Measurements from ENCODE around the gene SNAP47. TPM values are rescaled to one million over a fixed set of nuclear protein-coding genes. Genes with fewer than 3 reads are reported as not detected.

Gene SNAP47
- polyA plus RNA-seq, 1 donor from 2014 or later: 56.0 TPM

DNA sequence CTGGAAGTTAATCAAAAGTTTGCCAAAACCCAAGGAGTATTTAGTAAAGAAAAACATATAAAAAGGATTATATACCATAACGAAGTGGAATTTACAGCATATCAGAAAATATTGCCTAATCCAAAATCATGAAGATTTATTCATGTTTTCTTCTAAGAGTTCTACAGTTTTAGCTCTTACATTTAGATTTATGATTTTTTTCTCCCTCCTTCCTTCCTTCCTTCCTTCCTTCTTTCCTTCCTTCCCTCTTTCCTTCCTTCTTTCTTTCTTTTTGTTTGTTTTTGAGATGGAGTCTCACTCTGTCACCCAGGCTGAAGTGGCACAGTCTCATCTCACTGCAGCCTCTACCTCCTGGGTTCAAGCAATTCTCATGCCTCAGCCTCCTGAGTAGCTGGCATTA, 64.5 kb downstream of the SNAP47 start:
- Histone ChIP-seq H3F3A (ENCODE audit: insufficient read depth, low read length, poor library complexity, severe bottlenecking) (no peaks in the 10 kb centered on the region), H3K79me2 (replicated peaks; ENCODE audit: insufficient read depth, low read length) (no peaks in the 10 kb centered on the region), H3K36me3 (ENCODE audit: insufficient read depth, low read length) (no peaks in the 10 kb centered on the region), H2AFZ (ENCODE audit: low read depth, low read length) (no peak overlapping the region), H3K27me3 (ENCODE audit: insufficient read depth, low read depth, low read length) (no peaks in the 10 kb centered on the region), H3K9ac (ENCODE audit: low read length) (no peak overlapping the region), H3K9me2 (ENCODE audit: insufficient read depth, low read length) (no peaks in the 10 kb centered on the region), H3K4me3 (ENCODE audit: low read length) (no peak overlapping the region), H3K27ac (ENCODE audit: low read length) (no peak overlapping the region), H3K4me2 (ENCODE audit: low read length) (no peak overlapping the region), H3K9me3 (ENCODE audit: low read length) (no peaks in the 10 kb centered on the region), H4K20me1 (ENCODE audit: insufficient read depth) (no peaks in the 10 kb centered on the region)
- TF ChIP-seq EZH2 (IDR thresholded peaks at IDR 0.05; ENCODE audit: borderline replicate concordance, insufficient read depth, low read length, poor library complexity, severe bottlenecking) (no peak), TAF1 (IDR thresholded peaks at IDR 0.05; ENCODE audit: low read depth) (no peak), POLR2AphosphoS5 (IDR thresholded peaks at IDR 0.05) (no peak), CTCF (IDR thresholded peaks at IDR 0.05; ENCODE audit: poor library complexity, severe bottlenecking) (no peak), SMC3 (conservative IDR thresholded peaks at IDR 0.05; ENCODE audit: poor library complexity) (no peak), REST (IDR thresholded peaks at IDR 0.05; ENCODE audit: borderline replicate concordance) (no peak)

DNA sequence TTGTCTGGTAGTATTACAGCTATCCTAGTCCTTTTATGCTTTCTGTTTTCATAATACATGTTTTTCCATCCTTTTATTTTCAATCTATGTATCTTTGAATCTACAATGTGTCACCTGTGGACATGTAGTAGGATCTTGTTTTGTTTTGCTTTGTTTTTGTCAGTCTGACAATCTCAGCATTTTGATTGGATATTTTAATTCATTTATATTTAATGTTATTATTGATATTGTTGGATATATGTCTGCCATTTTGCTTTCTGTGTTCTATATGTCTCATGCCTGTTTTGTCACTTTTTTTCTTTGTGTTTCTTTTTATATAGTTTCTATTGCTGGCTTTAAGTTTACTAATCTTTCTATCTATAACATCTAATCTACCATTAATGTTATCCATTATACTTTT, 68.7 kb downstream of the SNAP47 start:
- Histone ChIP-seq H3K27ac (ENCODE audit: low read length) (no peak overlapping the region), H4K20me1 (ENCODE audit: insufficient read depth) (no peaks in the 10 kb centered on the region), H3K4me3 (ENCODE audit: low read length) (no peak overlapping the region), H3K36me3 (ENCODE audit: insufficient read depth, low read length) (no peaks in the 10 kb centered on the region), H3K27me3 (ENCODE audit: insufficient read depth, low read depth, low read length) (no peaks in the 10 kb centered on the region), H3K4me2 (ENCODE audit: low read length) (no peak overlapping the region), H2AFZ (ENCODE audit: low read depth, low read length) (no peak overlapping the region), H3F3A (ENCODE audit: insufficient read depth, low read length, poor library complexity, severe bottlenecking) (no peaks in the 10 kb centered on the region), H3K9me3 (ENCODE audit: low read length) (no peaks in the 10 kb centered on the region), H3K9me2 (ENCODE audit: insufficient read depth, low read length) (no peaks in the 10 kb centered on the region), H3K79me2 (replicated peaks; ENCODE audit: insufficient read depth, low read length) (no peaks in the 10 kb centered on the region), H3K9ac (ENCODE audit: low read length) (no peak overlapping the region)
- no peak for TF ChIP-seq REST (IDR thresholded peaks at IDR 0.05; ENCODE audit: borderline replicate concordance)
- no peak for TF ChIP-seq POLR2AphosphoS5 (IDR thresholded peaks at IDR 0.05)
- no peak for TF ChIP-seq SMC3 (conservative IDR thresholded peaks at IDR 0.05; ENCODE audit: poor library complexity)
- no peak for TF ChIP-seq EZH2 (IDR thresholded peaks at IDR 0.05; ENCODE audit: borderline replicate concordance, insufficient read depth, low read length, poor library complexity, severe bottlenecking)
- TF ChIP-seq CTCF (IDR thresholded peaks at IDR 0.05; ENCODE audit: poor library complexity, severe bottlenecking): no peak
- no peak for TF ChIP-seq MXI1 (conservative IDR thresholded peaks at IDR 0.05; ENCODE audit: poor library complexity, severe bottlenecking)
- no peak for TF ChIP-seq RAD21 (conservative IDR thresholded peaks at IDR 0.05)
- TF ChIP-seq TAF1 (IDR thresholded peaks at IDR 0.05; ENCODE audit: low read depth): no peak
- no peak for TF ChIP-seq EP300 (conservative IDR thresholded peaks at IDR 0.05; ENCODE audit: poor library complexity, severe bottlenecking)
